NCI-H460 (cell line): ENCODE measurements around the gene LANCL2. TPM values are rescaled to one million over a fixed set of nuclear protein-coding genes. Genes with fewer than 3 reads are reported as not detected.

ENCODE experiments used
- DNase-seq: peaks from one replicate; pipeline ENCODE4 v3.0.0-alpha.2; 2016; ENCODE audit warnings: low read depth; ENCODE audit errors: extremely low read depth
- total RNA-seq: library from RNA; depleted of rRNA; stranded (reverse); fragments of >200 nt; shearing (Covaris generic); gene quantifications from 2 replicates; pipeline ENCODE4 v1.2.3, GENCODE V29; 2014

LANCL2 gene
- total RNA-seq, 1 experiment from 2014 or later, result 4.6 TPM

DNA sequence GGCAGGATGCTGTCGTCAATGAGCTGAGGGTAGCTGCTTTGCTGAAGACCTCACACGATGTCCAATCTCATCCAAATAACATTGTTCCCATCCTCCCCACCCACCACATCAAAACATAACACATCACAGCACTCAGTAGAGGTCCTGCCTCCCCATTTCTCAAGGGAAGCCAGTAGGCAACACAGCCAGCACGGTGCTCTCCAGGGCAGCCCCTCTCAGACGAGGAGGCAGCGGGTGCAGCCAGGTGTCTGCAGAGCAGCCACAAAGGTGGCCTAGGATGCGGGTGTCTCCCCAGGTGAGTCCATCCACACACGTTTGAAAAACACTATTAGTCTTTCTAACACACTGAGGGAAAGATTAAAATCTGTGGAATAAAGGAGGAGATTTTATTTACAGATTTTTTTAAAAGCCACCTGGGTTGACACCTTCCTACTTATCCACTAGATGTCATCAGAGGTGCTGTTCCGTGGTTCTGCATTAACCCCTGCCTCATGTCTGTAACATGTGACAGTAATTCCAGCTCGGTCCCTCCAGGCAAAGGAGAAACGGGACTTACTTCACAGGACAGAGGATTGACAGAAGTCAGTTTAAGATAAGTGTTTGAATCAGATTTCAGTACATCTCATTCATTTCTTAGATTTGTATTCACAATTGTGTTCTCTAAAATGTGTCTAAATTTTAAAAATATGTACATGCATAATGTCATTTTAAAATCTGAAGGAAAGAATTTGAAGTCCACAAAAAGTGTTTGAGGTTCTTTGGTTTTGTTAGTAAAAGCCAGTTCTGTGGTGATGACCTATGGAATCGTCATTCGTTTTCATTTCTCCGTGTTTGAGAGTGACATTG, 68.0 kb downstream of the LANCL2 start:
- peak; percentile 1 for DNase-seq

DNA sequence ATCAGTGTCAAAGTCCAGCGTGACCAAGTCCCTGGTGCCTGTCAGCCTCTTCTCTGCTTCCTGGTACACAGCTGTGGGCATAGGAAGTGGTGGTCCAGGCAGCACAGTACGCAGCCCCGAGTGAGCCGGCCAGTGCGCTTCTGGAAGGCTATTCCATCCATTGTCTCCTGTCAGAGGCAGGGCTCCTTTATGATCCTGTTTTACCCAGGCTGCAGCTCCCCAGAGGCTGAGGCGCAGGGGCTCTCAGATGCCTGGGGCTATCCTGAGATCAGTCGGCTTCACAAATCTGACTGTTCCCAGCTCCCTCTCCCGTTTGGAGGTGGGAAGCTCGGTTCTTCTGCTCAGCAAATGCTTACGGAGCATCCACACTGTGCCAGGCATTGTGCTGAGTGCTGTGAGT, 70.3 kb downstream of the LANCL2 start:
- no peak for DNase-seq

DNA sequence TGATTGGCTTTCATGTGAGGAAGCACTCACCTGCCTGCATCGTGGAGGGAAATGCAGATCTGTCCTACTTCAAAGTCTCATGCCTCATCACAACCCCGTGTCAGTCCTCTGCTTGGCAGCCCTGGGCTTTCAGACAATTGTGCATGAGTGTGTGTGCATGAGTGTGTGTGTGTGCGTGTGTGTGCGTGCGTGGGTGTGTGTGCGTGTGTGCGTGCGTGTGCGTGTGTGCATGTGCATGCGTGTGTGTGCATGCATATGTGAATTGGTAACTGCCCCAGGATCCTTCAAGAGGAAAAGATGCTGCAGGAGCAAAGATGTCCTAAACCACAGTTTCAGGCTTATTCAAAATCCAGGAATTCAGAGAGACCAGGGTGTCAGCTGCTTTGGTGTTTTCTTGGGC, 71.3 kb downstream of the LANCL2 start:
- no peak for DNase-seq

DNA sequence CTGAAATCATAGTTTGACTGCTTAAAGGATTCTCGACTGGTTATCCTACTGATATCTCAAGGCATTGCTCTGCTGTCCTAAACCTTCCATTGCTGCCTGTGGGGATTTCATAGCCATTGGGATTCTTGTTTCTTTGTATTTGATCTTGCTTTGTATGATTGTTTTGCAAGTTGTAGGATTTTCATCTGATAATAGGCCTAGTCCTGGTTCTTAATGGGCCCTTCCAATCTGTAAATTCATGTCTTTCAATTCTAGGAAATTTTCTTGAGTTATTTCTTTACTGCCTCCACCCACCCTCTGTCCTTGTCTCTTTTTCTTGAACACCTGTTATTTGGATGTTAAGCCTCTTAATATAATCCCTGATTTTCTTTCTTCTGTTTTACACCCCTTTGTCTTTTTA, 72.2 kb downstream of the LANCL2 start:
- DNase-seq, result no peak

DNA sequence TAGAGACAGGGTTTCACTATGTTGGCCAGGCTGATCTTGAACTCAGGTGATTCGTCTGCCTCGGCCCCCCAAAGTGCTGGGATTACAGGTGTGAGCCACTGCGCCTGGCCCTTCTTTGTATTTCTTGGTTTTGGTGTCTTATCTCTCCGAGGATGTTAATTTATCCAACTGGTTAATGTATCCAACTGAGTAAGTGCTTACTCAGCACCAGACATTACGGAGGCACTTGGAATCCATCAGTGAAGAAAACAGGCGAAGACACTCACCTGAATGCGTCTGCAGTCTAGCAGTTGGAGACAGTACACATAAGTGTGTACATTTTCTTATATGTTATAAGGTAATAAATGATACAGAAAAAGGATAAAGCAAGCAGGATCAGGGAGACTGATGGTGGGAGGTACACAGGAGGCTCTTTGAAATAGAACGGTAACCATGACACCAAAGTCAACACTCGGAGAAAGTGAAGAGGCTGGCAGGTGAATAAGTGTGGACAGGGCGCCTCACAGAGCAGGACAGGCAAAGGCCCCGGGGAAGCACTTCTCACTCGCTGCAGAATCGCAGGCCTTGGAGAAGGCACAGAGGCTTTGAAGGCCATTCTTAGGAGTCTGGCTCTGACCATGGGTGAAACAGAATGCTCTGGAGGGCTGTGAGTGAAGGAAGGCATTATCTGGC, 73.1 kb downstream of the LANCL2 start:
- DNase-seq, result no peak

DNA sequence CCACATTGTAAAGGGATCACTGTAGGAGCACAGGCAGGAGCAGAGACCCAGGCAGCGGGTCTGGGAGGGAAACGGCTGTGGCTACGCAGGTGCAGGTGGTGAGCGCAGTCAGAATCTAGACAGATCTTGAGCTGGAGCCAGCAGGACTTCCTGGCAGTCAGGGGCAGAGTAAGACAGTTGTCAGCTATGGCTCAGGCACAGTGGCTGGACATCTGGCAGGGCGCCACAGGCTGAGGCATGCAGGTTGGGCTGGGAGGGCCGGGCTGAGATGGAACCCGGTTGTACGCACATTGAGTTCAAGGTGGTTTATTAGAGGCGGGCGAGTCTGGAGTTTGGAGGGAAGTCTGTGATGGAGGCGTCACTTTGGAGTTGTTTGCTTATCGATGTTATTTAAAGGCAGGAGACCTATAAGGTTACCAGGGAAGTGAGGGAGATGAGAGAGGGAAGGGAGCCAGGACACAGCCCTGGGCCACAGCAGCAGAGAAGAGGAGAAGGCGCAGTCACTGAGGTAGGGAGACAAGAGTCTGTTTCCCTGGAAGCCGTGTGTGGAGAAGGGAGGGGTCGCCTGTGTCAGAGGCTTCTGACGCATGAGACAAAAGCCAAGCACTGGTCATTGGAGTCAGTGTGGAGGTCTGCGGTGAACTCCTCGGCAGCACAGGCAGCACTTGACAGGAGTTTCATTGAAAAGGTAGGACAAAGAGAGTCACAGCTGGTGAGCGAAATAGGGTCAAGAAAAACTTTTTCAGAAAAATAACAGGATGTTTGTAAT, 73.8 kb downstream of the LANCL2 start:
- DNase-seq, result no peak

DNA sequence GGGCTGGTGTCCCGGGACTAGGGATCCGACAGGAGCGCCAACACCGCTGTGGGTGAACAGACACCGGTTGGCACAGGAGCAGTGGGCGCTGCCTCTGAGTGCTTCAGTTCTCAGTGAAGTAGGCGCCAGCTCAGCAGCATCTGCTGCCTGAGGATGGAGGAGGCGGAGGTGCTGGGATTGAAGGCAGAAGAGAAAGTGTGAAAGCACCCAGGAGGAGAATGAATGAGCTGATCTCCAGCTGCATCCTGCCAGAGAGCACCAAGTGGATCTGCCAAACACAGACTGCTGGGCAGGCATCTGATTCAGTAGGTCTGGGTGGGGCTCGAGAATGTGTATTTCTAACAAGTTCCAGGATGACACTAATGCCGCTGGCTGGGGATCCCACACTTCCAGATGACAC, 74.5 kb downstream of the LANCL2 start:
- DNase-seq, result no peak

DNA sequence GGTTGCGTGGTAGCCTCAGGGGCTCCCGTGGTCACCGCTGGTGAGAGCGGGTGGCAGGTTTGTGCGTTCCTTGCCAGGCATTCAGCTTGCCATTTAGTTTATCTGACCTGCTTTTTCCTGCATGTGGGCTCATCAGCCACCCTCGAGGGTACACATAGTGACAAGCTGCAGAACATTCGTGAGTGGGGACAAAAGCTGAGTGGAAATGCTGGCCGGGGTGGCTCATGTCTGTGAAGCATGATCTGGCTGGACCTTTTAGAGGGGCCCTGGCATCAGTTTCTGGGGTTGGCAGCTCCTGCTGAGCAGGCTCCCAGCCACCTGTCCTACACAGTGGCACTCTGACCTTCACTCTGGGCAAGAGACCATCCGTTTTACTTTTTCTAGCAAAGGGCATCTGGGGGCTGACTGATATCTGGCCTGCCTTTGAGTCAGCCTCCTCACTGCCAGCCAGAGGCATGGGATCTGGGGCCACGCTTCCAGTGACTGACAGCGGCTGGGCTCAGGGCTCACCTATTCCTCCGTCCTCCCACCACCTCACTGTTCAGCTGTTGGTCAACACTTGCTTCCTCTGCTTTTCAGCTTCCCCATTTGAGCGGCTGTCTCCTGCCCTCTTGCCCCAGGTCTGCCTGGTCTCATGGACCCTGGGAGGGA, 75.0 kb downstream of the LANCL2 start:
- DNase-seq, result no peak

DNA sequence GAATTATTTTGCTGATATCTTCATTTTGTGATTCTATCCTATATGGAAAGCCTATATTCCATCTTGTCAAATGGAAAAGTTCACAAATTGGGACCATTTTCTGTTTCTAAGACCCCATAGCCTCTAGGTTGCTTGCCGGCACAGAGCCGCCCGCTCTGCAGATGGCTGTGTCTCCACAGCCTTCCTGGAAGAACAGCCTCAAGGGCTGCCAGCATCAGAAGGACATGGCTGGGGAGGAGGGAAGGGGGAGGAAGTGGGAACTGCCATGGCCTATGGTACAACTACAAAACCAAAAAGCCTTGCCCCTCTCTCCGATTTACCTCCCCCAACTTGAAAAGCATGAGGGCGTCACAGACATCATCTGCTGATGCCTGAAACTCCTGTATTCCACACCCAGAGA, 75.9 kb downstream of the LANCL2 start:
- DNase-seq, result no peak

DNA sequence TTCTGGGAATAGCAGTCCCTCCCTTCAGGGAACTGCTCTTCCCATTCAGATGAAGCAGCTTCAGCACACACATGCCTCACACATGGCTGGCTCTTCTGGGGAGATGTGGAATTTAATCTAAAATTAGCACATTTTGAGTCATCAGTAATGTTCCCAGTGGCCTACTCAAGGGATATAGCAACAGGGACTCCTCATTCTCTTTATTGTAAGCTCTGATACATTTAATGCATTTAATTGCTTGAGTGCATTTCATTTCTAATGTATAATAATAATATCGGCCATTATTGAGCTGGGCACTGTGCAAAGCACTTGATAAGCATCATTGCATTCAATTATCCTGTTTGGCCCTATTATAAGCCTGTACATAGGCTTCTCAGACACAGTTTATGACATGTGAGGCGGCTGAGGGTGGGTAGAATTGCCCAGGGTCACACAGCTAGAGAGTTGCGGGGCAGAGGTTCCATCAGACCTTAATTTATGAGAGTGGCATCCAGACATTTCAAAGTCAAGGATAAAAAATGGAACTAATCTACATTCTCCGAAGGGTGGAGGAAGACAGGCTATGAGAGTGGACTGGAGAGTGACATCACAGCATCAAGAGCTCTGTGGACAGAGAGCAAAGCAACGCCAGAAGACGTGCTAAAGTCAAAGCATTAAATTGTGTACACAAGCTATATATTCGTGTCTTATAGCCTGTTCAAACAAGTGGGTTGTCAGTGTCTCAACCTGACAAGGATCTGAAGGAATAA, 76.8 kb downstream of the LANCL2 start:
- no peak for DNase-seq

DNA sequence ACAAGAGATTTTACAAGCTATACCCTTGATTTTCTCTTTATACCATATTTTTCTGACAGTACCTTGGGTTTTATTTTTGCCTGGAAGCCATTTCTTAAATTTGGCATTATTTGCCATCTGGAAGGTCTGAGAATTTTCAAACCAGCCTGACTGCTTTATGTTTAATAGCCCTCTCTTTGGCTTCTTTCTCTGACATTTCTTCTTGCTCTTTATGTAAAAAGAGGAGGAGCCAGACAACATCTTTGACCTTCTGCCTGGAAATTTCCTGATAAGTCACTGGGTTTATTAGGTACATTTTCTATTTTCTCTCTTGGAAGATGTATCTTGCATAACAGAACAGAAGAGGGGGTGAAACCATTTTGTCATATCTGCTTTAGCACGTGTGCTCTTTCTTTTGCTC, 79.6 kb downstream of the LANCL2 start:
- DNase-seq, result no peak

DNA sequence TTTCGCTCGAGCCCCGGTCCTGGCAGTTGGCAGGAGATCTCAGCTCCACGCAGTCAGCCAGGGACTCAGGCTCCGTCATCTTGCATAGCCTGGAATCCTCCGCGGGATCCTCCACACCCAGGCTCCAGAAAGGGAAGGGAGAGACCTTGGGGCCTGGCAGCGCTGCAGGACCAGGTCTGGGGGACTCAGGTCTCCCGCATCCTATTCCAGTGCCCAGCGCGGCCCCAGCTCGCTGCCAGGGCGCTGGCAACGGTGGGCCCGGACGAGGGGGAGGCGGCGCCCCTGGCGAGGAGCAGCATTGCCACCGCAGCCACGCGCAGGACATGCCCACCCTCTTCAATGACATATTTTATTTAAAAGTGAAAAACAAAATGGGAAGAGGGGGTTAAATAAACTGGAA, 83.4 kb downstream of the LANCL2 start:
- no peak for DNase-seq

DNA sequence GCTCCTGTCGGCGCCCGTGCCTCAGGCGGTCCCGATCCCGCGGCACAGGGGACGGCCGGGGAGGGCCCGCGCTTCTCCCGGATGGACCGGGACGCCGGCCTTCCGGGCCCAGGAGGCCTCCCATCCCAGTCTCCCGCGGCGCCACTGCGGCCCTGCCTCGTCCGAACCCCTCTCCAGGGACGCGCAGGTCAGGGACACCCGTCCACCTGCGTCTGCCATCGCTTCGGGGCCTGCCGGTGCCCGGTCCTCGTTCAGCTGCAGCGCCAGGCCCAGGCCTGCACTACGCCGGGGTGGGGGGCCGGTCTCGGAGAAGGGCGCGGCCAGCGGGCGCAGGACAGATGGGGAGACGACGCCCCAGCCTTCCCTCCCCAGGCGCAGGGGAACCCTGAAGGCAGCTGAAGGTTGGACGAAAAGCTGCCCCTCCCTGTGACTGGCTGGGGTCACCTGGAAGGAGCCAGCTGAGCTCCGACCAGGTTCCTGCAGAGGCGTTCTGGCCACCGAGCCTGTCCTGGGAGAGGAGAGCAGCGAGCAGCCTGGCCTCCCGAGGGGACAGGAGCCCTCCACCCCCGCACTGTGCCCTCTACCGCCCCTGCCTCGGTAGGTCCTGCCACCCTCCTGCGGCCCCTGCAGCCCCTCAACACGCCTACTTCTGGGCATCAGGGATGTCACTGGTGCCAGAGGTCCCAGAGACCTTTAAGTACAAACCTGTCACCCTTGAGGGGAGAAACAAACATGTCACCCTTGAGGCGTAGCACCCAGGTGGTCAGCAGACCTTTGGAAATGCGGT, 84.3 kb downstream of the LANCL2 start:
- no peak for DNase-seq

DNA sequence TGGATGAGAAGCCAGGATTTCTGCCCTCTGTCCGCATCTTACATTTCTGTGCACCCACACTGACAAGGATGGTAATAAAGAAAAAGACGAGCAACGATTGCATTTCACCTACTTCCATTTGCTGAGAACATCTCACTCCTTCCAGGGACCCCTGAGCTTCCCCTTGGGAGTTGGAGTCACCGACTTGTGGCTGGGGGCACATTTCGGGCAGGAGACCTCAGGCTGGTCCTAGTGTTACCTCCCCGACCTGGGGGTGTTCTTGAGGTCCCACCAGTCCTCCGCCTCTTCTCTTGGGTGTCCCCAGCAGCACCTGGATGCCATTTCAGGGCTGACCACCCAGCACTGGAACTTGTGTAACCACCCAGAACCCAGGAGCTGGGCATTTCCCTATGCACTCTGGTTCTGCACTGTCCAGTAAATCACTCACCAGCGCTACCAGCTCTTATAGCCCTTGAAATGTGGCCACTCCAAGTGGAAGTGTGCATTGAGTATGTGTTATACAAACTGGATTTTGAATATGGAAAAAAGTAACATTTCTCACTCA, 84.9 kb downstream of the LANCL2 start:
- no peak for DNase-seq

DNA sequence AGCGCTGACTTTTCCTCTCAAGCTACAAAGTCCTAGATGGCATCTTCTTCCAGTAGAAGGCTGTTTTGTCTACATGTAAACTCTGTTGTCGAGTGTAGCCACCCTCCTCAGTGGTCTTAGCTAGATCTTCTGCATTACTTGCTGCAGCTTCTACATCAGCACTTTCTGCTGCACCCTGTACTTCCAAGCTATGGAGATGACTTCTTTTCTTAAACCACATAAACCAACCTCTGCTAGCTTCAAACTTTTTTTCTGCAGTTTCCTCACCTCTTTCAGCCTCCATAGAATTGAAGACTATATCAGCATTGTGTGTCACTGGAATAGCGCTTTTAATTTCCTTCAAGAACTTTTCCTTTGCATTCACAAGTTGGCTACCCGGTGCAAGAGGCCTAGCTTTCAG, 87.8 kb downstream of the LANCL2 start:
- DNase-seq, result no peak

DNA sequence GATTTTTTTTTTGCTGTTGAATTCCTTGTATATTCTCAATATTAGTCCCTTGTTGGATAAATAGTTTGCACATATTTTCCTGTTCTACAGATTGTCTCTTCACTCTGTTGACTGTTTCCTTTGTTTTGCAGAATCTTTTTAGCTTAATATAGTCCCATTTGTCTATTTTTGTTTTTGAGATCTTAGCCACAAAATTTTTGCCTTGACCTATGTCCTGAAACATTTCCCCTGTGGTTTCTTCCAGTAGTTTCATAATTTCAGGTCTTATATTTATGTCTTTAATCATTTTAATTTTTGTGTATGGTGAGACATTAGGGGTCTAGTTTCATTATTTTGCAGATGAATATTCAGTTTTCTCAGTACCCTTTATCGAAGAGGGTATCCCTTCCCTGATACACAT, 92.7 kb downstream of the LANCL2 start:
- DNase-seq, result no peak

DNA sequence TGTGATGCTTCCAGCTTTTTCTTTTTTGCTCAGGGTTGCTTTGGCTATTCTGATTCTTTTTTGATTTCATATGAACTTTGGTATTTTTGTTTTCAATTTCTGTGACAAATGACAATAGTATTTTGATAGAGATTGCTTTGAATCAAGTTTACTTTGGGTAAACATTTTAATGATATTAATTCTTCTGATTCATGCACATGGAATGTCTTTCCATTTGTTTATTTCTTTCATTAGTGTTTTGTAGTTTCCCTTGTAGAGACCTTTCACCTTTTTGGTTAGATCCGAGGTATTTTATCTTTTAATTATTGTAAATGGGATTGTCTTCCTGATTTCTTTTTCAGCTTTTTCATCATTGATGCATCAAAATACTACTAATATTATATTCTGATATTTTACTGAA, 93.2 kb downstream of the LANCL2 start:
- no peak for DNase-seq

DNA sequence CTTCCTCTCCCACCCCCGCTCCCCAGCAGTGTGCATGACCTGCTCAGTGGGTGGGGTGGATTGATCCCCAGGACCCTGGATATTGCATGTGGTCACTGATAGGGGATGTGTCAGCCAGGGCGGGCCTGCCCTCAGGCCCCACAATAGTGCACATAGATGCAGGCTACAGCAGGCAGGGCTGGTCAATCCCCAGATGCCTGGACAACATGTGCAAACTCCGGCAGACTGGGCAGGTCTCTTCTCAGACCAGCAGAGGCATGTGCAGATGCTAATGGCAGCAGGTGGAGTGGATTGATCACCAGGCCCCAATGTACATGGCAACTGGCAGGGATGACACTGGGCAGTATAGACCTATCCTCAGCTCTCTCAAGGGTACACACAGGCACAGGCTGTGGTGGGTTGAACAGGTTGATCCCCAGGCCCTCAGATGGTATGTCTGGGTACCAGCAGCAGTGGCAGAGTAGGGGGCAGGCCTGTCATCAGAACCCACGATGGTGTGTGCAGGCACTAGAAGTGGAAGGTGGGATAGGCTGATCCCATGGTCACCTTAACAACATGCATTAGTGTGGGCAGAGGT, 98.6 kb downstream of the LANCL2 start:
- DNase-seq, result no peak

DNA sequence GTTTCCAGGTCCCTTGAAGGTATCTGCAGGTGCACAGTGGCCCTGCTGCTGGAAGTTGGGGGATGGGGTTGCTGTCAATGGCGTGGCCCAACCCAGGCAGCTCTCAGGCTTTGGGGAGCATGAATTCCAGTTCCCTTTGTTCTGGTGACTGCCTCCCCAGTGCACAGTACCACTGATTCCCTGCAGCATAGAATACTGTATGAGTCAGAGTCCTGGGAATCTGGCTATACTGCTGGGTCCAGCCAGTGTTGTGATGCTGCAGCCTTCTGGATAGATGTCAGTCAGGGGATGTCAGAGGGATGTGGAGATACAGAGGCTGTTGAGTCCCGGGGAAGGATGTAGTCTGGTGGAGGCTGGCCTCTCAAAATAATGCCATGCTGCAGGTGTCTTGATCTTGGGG, 99.3 kb downstream of the LANCL2 start:
- no peak for DNase-seq
